ENCODE results near the gene NRXN3.

DNA sequence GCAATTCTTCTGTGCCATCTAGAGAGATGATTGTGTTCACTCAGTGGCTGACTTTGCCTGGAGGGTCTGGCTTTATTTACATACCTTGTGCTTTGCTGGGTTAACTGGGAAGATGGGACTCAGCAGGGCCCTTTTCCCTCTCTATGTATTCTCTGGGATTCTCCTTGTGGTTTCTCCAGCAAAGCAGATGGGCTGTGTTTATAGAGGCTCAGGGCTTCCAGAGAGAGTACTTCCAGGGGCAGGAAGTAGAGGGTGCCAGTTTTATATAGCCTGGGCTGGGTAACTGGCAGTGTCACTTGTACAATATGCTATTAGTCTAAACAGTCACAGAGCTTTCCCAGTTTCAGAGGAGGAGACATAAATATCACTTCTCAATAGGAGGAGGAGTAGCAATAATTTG is 1531.2 kb downstream of the NRXN3 start:
- TF ChIP-seq, protein P1, sequence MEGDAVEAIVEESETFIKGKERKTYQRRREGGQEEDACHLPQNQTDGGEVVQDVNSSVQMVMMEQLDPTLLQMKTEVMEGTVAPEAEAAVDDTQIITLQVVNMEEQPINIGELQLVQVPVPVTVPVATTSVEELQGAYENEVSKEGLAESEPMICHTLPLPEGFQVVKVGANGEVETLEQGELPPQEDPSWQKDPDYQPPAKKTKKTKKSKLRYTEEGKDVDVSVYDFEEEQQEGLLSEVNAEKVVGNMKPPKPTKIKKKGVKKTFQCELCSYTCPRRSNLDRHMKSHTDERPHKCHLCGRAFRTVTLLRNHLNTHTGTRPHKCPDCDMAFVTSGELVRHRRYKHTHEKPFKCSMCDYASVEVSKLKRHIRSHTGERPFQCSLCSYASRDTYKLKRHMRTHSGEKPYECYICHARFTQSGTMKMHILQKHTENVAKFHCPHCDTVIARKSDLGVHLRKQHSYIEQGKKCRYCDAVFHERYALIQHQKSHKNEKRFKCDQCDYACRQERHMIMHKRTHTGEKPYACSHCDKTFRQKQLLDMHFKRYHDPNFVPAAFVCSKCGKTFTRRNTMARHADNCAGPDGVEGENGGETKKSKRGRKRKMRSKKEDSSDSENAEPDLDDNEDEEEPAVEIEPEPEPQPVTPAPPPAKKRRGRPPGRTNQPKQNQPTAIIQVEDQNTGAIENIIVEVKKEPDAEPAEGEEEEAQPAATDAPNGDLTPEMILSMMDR (tag by site-specific recombination; IDR thresholded peaks at IDR 0.05) = no peak
- TF ChIP-seq YY1 (tag by site-specific recombination; IDR thresholded peaks at IDR 0.05) (no peak), ZNF121 (tag by site-specific recombination; IDR thresholded peaks at IDR 0.05) (no peak), KLF9 (tag by site-specific recombination; IDR thresholded peaks at IDR 0.05; ENCODE audit: low read depth) (no peak), ZNF677 (tag by site-specific recombination; IDR thresholded peaks at IDR 0.05) (no peak), ZSCAN16 (tag by site-specific recombination; IDR thresholded peaks at IDR 0.05) (no peak), ZNF266 (tag by site-specific recombination; IDR thresholded peaks at IDR 0.05; ENCODE audit: low read depth) (no peak), ZNF146 (tag by site-specific recombination; IDR thresholded peaks at IDR 0.05) (no peak)
- TF ChIP-seq, protein P2, sequence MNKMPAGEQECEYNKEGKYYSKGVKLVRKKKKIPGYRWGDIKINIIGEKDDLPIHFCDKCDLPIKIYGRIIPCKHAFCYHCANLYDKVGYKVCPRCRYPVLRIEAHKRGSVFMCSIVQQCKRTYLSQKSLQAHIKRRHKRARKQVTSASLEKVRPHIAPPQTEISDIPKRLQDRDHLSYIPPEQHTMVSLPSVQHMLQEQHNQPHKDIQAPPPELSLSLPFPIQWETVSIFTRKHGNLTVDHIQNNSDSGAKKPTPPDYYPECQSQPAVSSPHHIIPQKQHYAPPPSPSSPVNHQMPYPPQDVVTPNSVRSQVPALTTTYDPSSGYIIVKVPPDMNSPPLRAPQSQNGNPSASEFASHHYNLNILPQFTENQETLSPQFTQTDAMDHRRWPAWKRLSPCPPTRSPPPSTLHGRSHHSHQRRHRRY (tag by site-specific recombination; IDR thresholded peaks at IDR 0.05) = no peak
- TF ChIP-seq, protein P3, sequence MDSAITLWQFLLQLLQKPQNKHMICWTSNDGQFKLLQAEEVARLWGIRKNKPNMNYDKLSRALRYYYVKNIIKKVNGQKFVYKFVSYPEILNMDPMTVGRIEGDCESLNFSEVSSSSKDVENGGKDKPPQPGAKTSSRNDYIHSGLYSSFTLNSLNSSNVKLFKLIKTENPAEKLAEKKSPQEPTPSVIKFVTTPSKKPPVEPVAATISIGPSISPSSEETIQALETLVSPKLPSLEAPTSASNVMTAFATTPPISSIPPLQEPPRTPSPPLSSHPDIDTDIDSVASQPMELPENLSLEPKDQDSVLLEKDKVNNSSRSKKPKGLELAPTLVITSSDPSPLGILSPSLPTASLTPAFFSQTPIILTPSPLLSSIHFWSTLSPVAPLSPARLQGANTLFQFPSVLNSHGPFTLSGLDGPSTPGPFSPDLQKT (IDR thresholded peaks at IDR 0.05; ENCODE audit: borderline replicate concordance, low read depth, low read length) = no peak
- TF ChIP-seq, protein P4, sequence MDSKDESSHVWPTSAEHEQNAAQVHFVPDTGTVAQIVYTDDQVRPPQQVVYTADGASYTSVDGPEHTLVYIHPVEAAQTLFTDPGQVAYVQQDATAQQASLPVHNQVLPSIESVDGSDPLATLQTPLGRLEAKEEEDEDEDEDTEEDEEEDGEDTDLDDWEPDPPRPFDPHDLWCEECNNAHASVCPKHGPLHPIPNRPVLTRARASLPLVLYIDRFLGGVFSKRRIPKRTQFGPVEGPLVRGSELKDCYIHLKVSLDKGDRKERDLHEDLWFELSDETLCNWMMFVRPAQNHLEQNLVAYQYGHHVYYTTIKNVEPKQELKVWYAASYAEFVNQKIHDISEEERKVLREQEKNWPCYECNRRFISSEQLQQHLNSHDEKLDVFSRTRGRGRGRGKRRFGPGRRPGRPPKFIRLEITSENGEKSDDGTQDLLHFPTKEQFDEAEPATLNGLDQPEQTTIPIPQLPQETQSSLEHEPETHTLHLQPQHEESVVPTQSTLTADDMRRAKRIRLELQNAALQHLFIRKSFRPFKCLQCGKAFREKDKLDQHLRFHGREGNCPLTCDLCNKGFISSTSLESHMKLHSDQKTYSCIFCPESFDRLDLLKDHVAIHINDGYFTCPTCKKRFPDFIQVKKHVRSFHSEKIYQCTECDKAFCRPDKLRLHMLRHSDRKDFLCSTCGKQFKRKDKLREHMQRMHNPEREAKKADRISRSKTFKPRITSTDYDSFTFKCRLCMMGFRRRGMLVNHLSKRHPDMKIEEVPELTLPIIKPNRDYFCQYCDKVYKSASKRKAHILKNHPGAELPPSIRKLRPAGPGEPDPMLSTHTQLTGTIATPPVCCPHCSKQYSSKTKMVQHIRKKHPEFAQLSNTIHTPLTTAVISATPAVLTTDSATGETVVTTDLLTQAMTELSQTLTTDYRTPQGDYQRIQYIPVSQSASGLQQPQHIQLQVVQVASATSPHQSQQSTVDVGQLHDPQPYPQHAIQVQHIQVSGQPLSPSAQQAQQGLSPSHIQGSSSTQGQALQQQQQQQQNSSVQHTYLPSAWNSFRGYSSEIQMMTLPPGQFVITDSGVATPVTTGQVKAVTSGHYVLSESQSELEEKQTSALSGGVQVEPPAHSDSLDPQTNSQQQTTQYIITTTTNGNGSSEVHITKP (tag by site-specific recombination; IDR thresholded peaks at IDR 0.05) = no peak
